GM12878 (cell line): ENCODE data around the gene AP3D1. TPM values are rescaled to one million over a fixed set of nuclear protein-coding genes. Genes with fewer than 3 reads are reported as not detected.
A peak's percentile ranks its signal among the peaks of the same experiment; 100 is the strongest.

Experiments
- ATAC-seq: fragments of 200-7000 bp; cut with Tn5 transposase; 3 replicates; pipeline ENCODE4 v1.9.1; 2020; ENCODE audit warnings: mild to moderate bottlenecking, moderate library complexity
- BruUV-seq: library from RNA; stranded (reverse); fragments of 400-500 nt; replicated peaks from 2 replicates; lab custom pipeline; 2021; lab: Mats Ljungman, UMichigan
- CTCF ChIA-PET: fragments of 300-600 bp; sonication (Branson Sonifier 250); formaldehyde crosslinking; extraction: SDS; loops from one replicate; lab custom pipeline; 2021; ENCODE audit warnings: inconsistent platforms; lab: Yijun Ruan, JAX
- POLR2A ChIA-PET: fragments of 350-600 bp; formaldehyde crosslinking; extraction: SDS; loops from one replicate; lab custom pipeline; 2021; ENCODE audit warnings: inconsistent platforms; lab: Charles Lee
- RAD21 ChIA-PET: fragments of 300-600 bp; sonication (Branson Sonifier 250); formaldehyde crosslinking; loops from one replicate; lab custom pipeline; 2023; ENCODE audit warnings: antibody characterized with exemption; ENCODE audit not compliant: unreplicated experiment; lab: Charles Lee
- SMC1A ChIA-PET: fragments of 300-600 bp; sonication (Branson Sonifier 250); formaldehyde crosslinking; loops from one replicate; lab custom pipeline; 2023; ENCODE audit not compliant: unreplicated experiment, uncharacterized antibody; lab: Charles Lee
- DNase-seq: peaks from one replicate; pipeline ENCODE4 v3.0.0-alpha.2; 2011; ENCODE audit warnings: low read depth, low spot score
- FAIRE-seq: peaks from 3 replicates; lab custom pipeline; 2011; peaks lifted over from hg19 to GRCh38; lab: Jason Lieb, UNC
- H2AFZ ChIP-seq: 2 replicates; pipeline ENCODE4 v1.6.0; 2011; ENCODE audit warnings: low read depth, low read length, control low read depth; ENCODE audit not compliant: control insufficient read depth
- H3K27ac ChIP-seq: 2 replicates; pipeline ENCODE4 v1.5.1; 2011; ENCODE audit warnings: control low read depth; ENCODE audit not compliant: control insufficient read depth, insufficient read depth
- H3K27me3 ChIP-seq, 2 experiments: replicated peaks in 1 of 2; 2 replicates each; pipeline versions ENCODE4 v1.6.0 to v1.6.1; 2011; ENCODE audit warnings: low read length in 1 of 2; ENCODE audit not compliant: control insufficient read depth in 2 of 2, insufficient read depth in 2 of 2
- H3K36me3 ChIP-seq, 2 experiments: 2 replicates each; pipeline ENCODE4 v1.5.1; 2011; ENCODE audit warnings: low read length in 1 of 2; ENCODE audit not compliant: control insufficient read depth in 2 of 2, insufficient read depth in 2 of 2
- H3K4me1 ChIP-seq: 2 replicates; pipeline ENCODE4 v1.6.1; 2011; ENCODE audit warnings: mild to moderate bottlenecking, low read length, moderate library complexity, mixed read lengths; ENCODE audit not compliant: control insufficient read depth, insufficient read depth
- H3K4me2 ChIP-seq: 2 replicates; pipeline ENCODE4 v1.6.0; 2011; ENCODE audit warnings: control low read depth; ENCODE audit not compliant: control insufficient read depth, insufficient read depth
- H3K4me3 ChIP-seq: fragments of 200-600 bp; sonication (generic); 2 replicates; pipeline ENCODE4 v1.5.1; 2016
- H3K79me2 ChIP-seq: 2 replicates; pipeline ENCODE4 v1.6.0; 2011; ENCODE audit warnings: low read length; ENCODE audit not compliant: control insufficient read depth, insufficient read depth
- H3K9ac ChIP-seq: 2 replicates; pipeline ENCODE4 v1.8.0; 2011; ENCODE audit warnings: low read length, control low read depth, mixed read lengths; ENCODE audit not compliant: control insufficient read depth, insufficient read depth
- H3K9me3 ChIP-seq: replicated peaks from 3 replicates; pipeline ENCODE4 v1.5.1; 2011; ENCODE audit warnings: mild to moderate bottlenecking, low read length; ENCODE audit not compliant: control insufficient read depth, insufficient read depth
- H4K20me1 ChIP-seq: 2 replicates; pipeline ENCODE4 v1.6.0; 2011; ENCODE audit not compliant: control insufficient read depth, insufficient read depth
- ATF7 ChIP-seq: fragments of 450-650 bp; IDR thresholded peaks from 2 replicates; pipeline ENCODE4 v1.6.1; 2016; ENCODE audit warnings: low read depth, mild to moderate bottlenecking
- CHD2 ChIP-seq: IDR thresholded peaks from 2 replicates; pipeline ENCODE4 v1.6.1; 2011; ENCODE audit warnings: low read depth, low read length, improper control_type of control experiment, borderline replicate concordance
- DPF2 ChIP-seq: fragments of 450-650 bp; IDR thresholded peaks from 2 replicates; pipeline ENCODE4 v1.6.1; 2017; ENCODE audit warnings: mild to moderate bottlenecking
- HDGF ChIP-seq: fragments of 450-650 bp; IDR thresholded peaks from 2 replicates; pipeline ENCODE4 v1.6.1; 2016; ENCODE audit warnings: antibody characterized with exemption
- IKZF2 ChIP-seq, 2 experiments: fragments of 450-650 bp; IDR thresholded peaks; 2 replicates each; pipeline ENCODE4 v1.6.1; 2017; ENCODE audit warnings: mild to moderate bottlenecking in 2 of 2, moderate library complexity in 2 of 2
- MYC ChIP-seq: IDR thresholded peaks from 2 replicates; pipeline ENCODE4 v1.6.1; 2011; ENCODE audit warnings: mild to moderate bottlenecking, low read length, moderate library complexity, inconsistent platforms; ENCODE audit not compliant: insufficient read depth, insufficient replicate concordance, insufficient read length, severe bottlenecking
- NFYA ChIP-seq: IDR thresholded peaks from 2 replicates; pipeline ENCODE4 v1.6.1; 2011; ENCODE audit warnings: low read depth, mild to moderate bottlenecking, low read length, improper control_type of control experiment, borderline replicate concordance
- NR2C1 ChIP-seq: fragments of 450-650 bp; IDR thresholded peaks from 2 replicates; pipeline ENCODE4 v1.6.1; 2017; ENCODE audit warnings: antibody characterized with exemption, mild to moderate bottlenecking, moderate library complexity
- PAX8 ChIP-seq: fragments of 450-650 bp; IDR thresholded peaks from 2 replicates; pipeline ENCODE4 v1.6.1; 2017; ENCODE audit warnings: mild to moderate bottlenecking, moderate library complexity
- POLR2AphosphoS5 ChIP-seq: IDR thresholded peaks from 2 replicates; pipeline ENCODE4 v1.6.1; 2011; ENCODE audit warnings: mild to moderate bottlenecking, low read length, inconsistent platforms
- SMAD1 ChIP-seq: fragments of 450-650 bp; IDR thresholded peaks from 2 replicates; pipeline ENCODE4 v1.6.1; 2018; ENCODE audit warnings: mild to moderate bottlenecking, low read depth; ENCODE audit not compliant: partially characterized antibody
- TAF1 ChIP-seq: IDR thresholded peaks from 2 replicates; pipeline ENCODE4 v1.6.1; 2011; ENCODE audit warnings: mild to moderate bottlenecking, low read depth, low read length, borderline replicate concordance
- TCF12 ChIP-seq: IDR thresholded peaks from 2 replicates; pipeline ENCODE4 v1.6.1; 2011; ENCODE audit warnings: low read depth, mild to moderate bottlenecking, low read length
- TCF3 ChIP-seq: IDR thresholded peaks from 2 replicates; pipeline ENCODE4 v1.6.1; 2012; ENCODE audit warnings: low read depth, mild to moderate bottlenecking, low read length, borderline replicate concordance; ENCODE audit not compliant: insufficient read depth
- WGBS: methylation state at CpG from one replicate; pipeline ENCODE4 v1.1.6; 2016; ENCODE audit warnings: low lambda C conversion rate; ENCODE audit not compliant: insufficient replicate concordance, insufficient coverage; ENCODE audit errors: missing lambda C conversion rate; 5-methylcytosine and 5-hydroxymethylcytosine counted together
- in situ Hi-C: fragments of 300-500 bp; cut with MboI; formaldehyde crosslinking; loops from 9 replicates; pipeline ENCODE4 v1.14.3; 2018; ENCODE audit warnings: mixed read lengths
- intact Hi-C: fragments of 100-400 bp; cut with micrococcal nuclease; formaldehyde crosslinking; loops from one replicate; pipeline ENCODE4 v1.14.2; 2022; ENCODE audit not compliant: unreplicated experiment
- polyA plus RNA-seq, 11 experiments: library from polyadenylated mRNA; depleted of rRNA in 4 of 11; unstranded in 6 of 11; stranded (reverse) in 5 of 11; fragments of >200 nt; fragmentation: Nextera tagmentation in 4 of 11; fragmentation: Illumina TruSeq in 1 of 11; extraction: Ambion mirVana in 4 of 11; extraction: Trizol in 1 of 11; gene quantifications; 1 replicate in 1 of 11; 2 replicates in 10 of 11; pipeline versions ENCODE4 v1.2.1 to v1.2.3, GENCODE V29; 2011 to 2016; ENCODE audit warnings: inconsistent platforms in 2 of 11, missing spikeins in 2 of 11, low read depth in 1 of 11
- total RNA-seq, 4 experiments: library from RNA; depleted of rRNA in 3 of 4; stranded (reverse); fragments of >200 nt in 3 of 4; fragmentation: Illumina TruSeq in 1 of 4; extraction: Trizol in 1 of 4; gene quantifications; 2 replicates each; pipeline versions ENCODE4 v1.2.1 to v1.2.3, GENCODE V29; 2013 to 2021
- TF ChIP-seq, protein P1 (sequence below): IDR thresholded peaks from 2 replicates; pipeline ENCODE4 v1.6.1; 2012; ENCODE audit warnings: low read depth, low read length, improper control_type of control experiment
- TF ChIP-seq, protein P2 (sequence below): fragments of 450-650 bp; IDR thresholded peaks from 2 replicates; pipeline ENCODE4 v1.6.1; 2017; ENCODE audit warnings: mild to moderate bottlenecking, moderate library complexity

Gene AP3D1
- total and polyA plus RNA-seq, 10 of the 15 experiments (the other 5 are each of a cell fraction or from before 2014, with no cell fraction given), result 1.5 to 108 (median 59.1) TPM

GRCh38 chr19:2083174-2083854 is 68.1 kb downstream of the AP3D1 start:
- ATAC-seq (peak; percentile 13), DNase-seq (no peak), FAIRE-seq (peak; percentile 7)
- TSS peak; percentile 46 for BruUV-seq
- peaks cover 21% of the 10 kb centered on the region for H4K20me1 ChIP-seq
- no peak overlapping the region for H2AFZ ChIP-seq
- in situ Hi-C loops, result loop anchor here (5.0 to 10.0 kb wide), 2 partner anchors 66 to 819 kb away; partner anchors contain the start of genes BTBD2 and CIRBP
- H3K27me3 ChIP-seq, result no peaks in the 10 kb centered on the region
- H3K27ac ChIP-seq, result peak overlapping the region; percentile 93
- H3K79me2 ChIP-seq, result peaks cover 83% of the 10 kb centered on the region
- H3K36me3 ChIP-seq, result peaks cover 21 to 25% of the 10 kb centered on the region in 2 experiments
- H3K4me3 ChIP-seq, result peak overlapping the region; percentile 95
- RAD21 ChIA-PET, result interaction anchor here (0.6 to 3.5 kb wide), 4 partner anchors 9 to 64 kb away, joined by 3 to 31 read pairs (median 4); no protein-coding TSS in a partner anchor
- intact Hi-C loops, result no loop called here
- no peaks in the 10 kb centered on the region for H3K9me3 ChIP-seq
- SMC1A ChIA-PET, result interaction anchor here (1.0 to 6.1 kb wide), 9 partner anchors 11 to 185 kb away, joined by 3 to 43 read pairs (median 5); partner anchors contain the start of gene MOB3A
- H3K4me2 ChIP-seq, result peak overlapping the region; percentile 89
- peaks cover 32% of the 10 kb centered on the region for H3K4me1 ChIP-seq
- under 1% methylated on average over 20 of the region's 20 CpGs for WGBS
- H3K9ac ChIP-seq, result peak overlapping the region; percentile 79
- CTCF ChIA-PET, result interaction anchor here (0.9 to 2.5 kb wide), 3 partner anchors 10 to 219 kb away, joined by 4 to 11 read pairs (median 6); no protein-coding TSS in a partner anchor
- POLR2A ChIA-PET, result interaction anchor here (0.9 to 3.7 kb wide), 10 partner anchors 11 to 187 kb away, joined by 3 to 60 read pairs (median 5); partner anchors contain the start of gene IZUMO4
- TF ChIP-seq POLR2AphosphoS5, result peak; percentile 82; the same call in 1 of the 2 replicates
- TF ChIP-seq NFYA, result no peak
- TF ChIP-seq SMAD1, result peak; percentile 14
- TF ChIP-seq IKZF2 (IDR thresholded peaks at IDR 0.05), result peak in 1 of 2 experiments; percentile 32; a peak in 1 of 4 replicates
- peak; percentile 36; the same call in 1 of the 2 replicates for TF ChIP-seq TCF3
- peak; percentile 13; the same call in 1 of the 2 replicates for TF ChIP-seq DPF2
- TF ChIP-seq, protein P1, sequence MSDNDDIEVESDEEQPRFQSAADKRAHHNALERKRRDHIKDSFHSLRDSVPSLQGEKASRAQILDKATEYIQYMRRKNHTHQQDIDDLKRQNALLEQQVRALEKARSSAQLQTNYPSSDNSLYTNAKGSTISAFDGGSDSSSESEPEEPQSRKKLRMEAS, result no peak
- TF ChIP-seq MYC, result no peak
- TF ChIP-seq TCF12, result 0 out of 2 replicates have a peak, but pooled peaks have one; percentile 3
- peak; percentile 49; the same call in 1 of the 2 replicates for TF ChIP-seq TAF1
- 0 out of 2 replicates have a peak, but pooled peaks have one; percentile 58 for TF ChIP-seq HDGF
- TF ChIP-seq NR2C1, result no peak
- TF ChIP-seq ATF7, result no peak
- TF ChIP-seq CHD2, result no peak
- TF ChIP-seq PAX8, result no peak
- TF ChIP-seq, protein P2, sequence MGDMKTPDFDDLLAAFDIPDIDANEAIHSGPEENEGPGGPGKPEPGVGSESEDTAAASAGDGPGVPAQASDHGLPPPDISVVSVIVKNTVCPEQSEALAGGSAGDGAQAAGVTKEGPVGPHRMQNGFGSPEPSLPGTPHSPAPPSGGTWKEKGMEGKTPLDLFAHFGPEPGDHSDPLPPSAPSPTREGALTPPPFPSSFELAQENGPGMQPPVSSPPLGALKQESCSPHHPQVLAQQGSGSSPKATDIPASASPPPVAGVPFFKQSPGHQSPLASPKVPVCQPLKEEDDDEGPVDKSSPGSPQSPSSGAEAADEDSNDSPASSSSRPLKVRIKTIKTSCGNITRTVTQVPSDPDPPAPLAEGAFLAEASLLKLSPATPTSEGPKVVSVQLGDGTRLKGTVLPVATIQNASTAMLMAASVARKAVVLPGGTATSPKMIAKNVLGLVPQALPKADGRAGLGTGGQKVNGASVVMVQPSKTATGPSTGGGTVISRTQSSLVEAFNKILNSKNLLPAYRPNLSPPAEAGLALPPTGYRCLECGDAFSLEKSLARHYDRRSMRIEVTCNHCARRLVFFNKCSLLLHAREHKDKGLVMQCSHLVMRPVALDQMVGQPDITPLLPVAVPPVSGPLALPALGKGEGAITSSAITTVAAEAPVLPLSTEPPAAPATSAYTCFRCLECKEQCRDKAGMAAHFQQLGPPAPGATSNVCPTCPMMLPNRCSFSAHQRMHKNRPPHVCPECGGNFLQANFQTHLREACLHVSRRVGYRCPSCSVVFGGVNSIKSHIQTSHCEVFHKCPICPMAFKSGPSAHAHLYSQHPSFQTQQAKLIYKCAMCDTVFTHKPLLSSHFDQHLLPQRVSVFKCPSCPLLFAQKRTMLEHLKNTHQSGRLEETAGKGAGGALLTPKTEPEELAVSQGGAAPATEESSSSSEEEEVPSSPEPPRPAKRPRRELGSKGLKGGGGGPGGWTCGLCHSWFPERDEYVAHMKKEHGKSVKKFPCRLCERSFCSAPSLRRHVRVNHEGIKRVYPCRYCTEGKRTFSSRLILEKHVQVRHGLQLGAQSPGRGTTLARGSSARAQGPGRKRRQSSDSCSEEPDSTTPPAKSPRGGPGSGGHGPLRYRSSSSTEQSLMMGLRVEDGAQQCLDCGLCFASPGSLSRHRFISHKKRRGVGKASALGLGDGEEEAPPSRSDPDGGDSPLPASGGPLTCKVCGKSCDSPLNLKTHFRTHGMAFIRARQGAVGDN, result peak; percentile 17; the same call in 1 of the 2 replicates
